ENCODE results near the gene DPP10.

Gene DPP10

GRCh38 chr2:115314119-115314518 is 871.7 kb downstream of the DPP10 start:
- no peak for DNase-seq (ENCODE audit: low read depth, low spot score)
- no peaks in the 10 kb centered on the region for H3K36me3 ChIP-seq (ENCODE audit: insufficient read depth, insufficient read length, low read length)
- no peaks in the 10 kb centered on the region for H3K27me3 ChIP-seq (ENCODE audit: insufficient read depth, insufficient read length)
- TF ChIP-seq SUZ12 (IDR thresholded peaks at IDR 0.05; ENCODE audit: extremely low read depth, insufficient read depth, insufficient read length) = no peak
- TF ChIP-seq YY1 (IDR thresholded peaks at IDR 0.05; ENCODE audit: insufficient read depth, insufficient read length) = no peak
- TF ChIP-seq ZNF274 (IDR thresholded peaks at IDR 0.05; ENCODE audit: low read depth, low read length) = no peak
- no peak overlapping the region for H3K9ac ChIP-seq (ENCODE audit: insufficient read length, low read depth)
- H3K9me3 ChIP-seq (ENCODE audit: insufficient read depth, low read length) = no peaks in the 10 kb centered on the region
- no peaks in the 10 kb centered on the region for H3K4me1 ChIP-seq (ENCODE audit: insufficient read depth, insufficient read length)
- no peak overlapping the region for H3K4me3 ChIP-seq (ENCODE audit: insufficient read length, low read depth)

DNA sequence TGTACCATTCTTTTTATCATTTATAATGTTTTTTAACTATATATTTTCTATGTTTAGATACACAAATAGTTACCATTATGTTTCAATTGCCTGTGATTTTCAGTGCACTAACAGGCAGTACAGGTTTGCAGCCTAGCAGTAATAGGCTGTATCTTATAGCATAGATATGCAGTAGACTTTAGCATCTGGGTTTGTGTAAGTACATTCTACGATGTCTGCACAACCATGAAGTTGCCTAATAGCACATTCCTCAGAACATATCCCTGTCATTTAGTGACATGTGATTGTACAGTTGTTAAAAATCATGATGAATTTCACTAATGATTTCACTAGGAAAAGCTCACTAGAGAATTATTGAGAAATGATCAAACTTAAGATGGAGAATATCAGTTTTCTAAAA is 884.6 kb downstream of the DPP10 start:
- no peak overlapping the region for H3K4me3 ChIP-seq (ENCODE audit: insufficient read length, low read depth)
- no peaks in the 10 kb centered on the region for H3K36me3 ChIP-seq (ENCODE audit: insufficient read depth, insufficient read length, low read length)
- TF ChIP-seq ZNF274 (IDR thresholded peaks at IDR 0.05; ENCODE audit: low read depth, low read length) = no peak
- no peak for TF ChIP-seq SUZ12 (IDR thresholded peaks at IDR 0.05; ENCODE audit: extremely low read depth, insufficient read depth, insufficient read length)
- no peak for TF ChIP-seq YY1 (IDR thresholded peaks at IDR 0.05; ENCODE audit: insufficient read depth, insufficient read length)
- DNase-seq (ENCODE audit: low read depth, low spot score) = no peak
- no peak overlapping the region for H3K9ac ChIP-seq (ENCODE audit: insufficient read length, low read depth)
- H3K4me1 ChIP-seq (ENCODE audit: insufficient read depth, insufficient read length) = no peaks in the 10 kb centered on the region
- H3K27me3 ChIP-seq (ENCODE audit: insufficient read depth, insufficient read length) = no peaks in the 10 kb centered on the region
- no peaks in the 10 kb centered on the region for H3K9me3 ChIP-seq (ENCODE audit: insufficient read depth, low read length)

DNA sequence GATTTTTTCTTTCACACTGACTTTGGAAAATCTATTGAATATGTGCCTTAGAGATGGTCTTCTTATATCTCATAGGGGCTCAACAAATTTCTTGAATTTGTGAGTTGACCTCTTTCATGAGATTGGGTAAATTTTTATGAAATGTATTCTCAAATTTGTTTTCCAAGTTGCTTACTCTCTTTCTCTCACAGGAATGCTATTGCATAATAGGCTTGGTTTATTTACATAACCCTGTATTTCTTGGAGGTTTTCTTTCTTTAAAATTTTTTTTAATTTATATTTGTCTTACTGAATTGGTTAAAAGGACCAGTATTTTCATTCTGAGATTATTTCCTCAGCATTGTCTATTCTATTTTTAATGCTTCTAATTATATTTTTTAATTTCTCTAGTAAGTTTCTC is 917.1 kb downstream of the DPP10 start:
- Histone ChIP-seq H3K4me3 (ENCODE audit: insufficient read length, low read depth) (no peak overlapping the region), H3K4me1 (ENCODE audit: insufficient read depth, insufficient read length) (peaks cover 4% of the 10 kb centered on the region), H3K9me3 (ENCODE audit: insufficient read depth, low read length) (peaks cover 30% of the 10 kb centered on the region), H3K27me3 (ENCODE audit: insufficient read depth, insufficient read length) (no peaks in the 10 kb centered on the region), H3K9ac (ENCODE audit: insufficient read length, low read depth) (no peak overlapping the region), H3K36me3 (ENCODE audit: insufficient read depth, insufficient read length, low read length) (no peaks in the 10 kb centered on the region)
- DNase-seq (ENCODE audit: low read depth, low spot score) = no peak
- no peak for TF ChIP-seq YY1 (IDR thresholded peaks at IDR 0.05; ENCODE audit: insufficient read depth, insufficient read length)
- no peak for TF ChIP-seq ZNF274 (IDR thresholded peaks at IDR 0.05; ENCODE audit: low read depth, low read length)
- TF ChIP-seq SUZ12 (IDR thresholded peaks at IDR 0.05; ENCODE audit: extremely low read depth, insufficient read depth, insufficient read length) = no peak

GRCh38 chr2:115364093-115364492 is 921.7 kb downstream of the DPP10 start:
- H3K27me3 ChIP-seq (ENCODE audit: insufficient read depth, insufficient read length) = no peaks in the 10 kb centered on the region
- TF ChIP-seq YY1 (IDR thresholded peaks at IDR 0.05; ENCODE audit: insufficient read depth, insufficient read length) = no peak
- H3K9me3 ChIP-seq (ENCODE audit: insufficient read depth, low read length) = peaks cover under 1% of the 10 kb centered on the region; the same call in 1 of the 2 replicates
- no peak overlapping the region for H3K4me3 ChIP-seq (ENCODE audit: insufficient read length, low read depth)
- H3K4me1 ChIP-seq (ENCODE audit: insufficient read depth, insufficient read length) = peaks cover 4% of the 10 kb centered on the region
- no peak overlapping the region for H3K9ac ChIP-seq (ENCODE audit: insufficient read length, low read depth)
- H3K36me3 ChIP-seq (ENCODE audit: insufficient read depth, insufficient read length, low read length) = no peaks in the 10 kb centered on the region
- peak; percentile 74 for DNase-seq (ENCODE audit: low read depth, low spot score)

DNA sequence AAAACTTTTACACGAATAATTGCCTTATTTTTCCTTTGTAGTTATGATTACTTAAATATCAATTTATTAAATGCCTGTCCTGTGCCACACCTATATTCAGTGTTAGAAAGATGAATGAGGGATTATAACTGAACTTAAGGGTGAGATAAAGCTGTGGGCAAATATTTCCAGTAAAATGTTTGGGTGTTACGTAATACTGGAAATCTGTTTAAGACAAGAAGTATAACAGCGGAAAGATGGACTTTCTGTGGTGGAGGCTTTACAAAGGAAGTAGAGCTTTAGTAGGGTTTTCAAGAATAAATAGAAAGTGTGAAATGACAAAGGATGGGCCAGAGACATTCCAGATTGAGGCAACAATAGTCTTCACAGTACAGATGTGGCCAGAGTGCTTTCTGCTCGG is 927.0 kb downstream of the DPP10 start:
- Histone ChIP-seq H3K4me3 (ENCODE audit: insufficient read length, low read depth) (no peak overlapping the region), H3K9me3 (ENCODE audit: insufficient read depth, low read length) (peaks cover 23% of the 10 kb centered on the region), H3K9ac (ENCODE audit: insufficient read length, low read depth) (no peak overlapping the region), H3K27me3 (ENCODE audit: insufficient read depth, insufficient read length) (no peaks in the 10 kb centered on the region), H3K4me1 (ENCODE audit: insufficient read depth, insufficient read length) (no peaks in the 10 kb centered on the region), H3K36me3 (ENCODE audit: insufficient read depth, insufficient read length, low read length) (no peaks in the 10 kb centered on the region)
- no peak for DNase-seq (ENCODE audit: low read depth, low spot score)
- no peak for TF ChIP-seq YY1 (IDR thresholded peaks at IDR 0.05; ENCODE audit: insufficient read depth, insufficient read length)
- TF ChIP-seq SUZ12 (IDR thresholded peaks at IDR 0.05; ENCODE audit: extremely low read depth, insufficient read depth, insufficient read length) = no peak
- TF ChIP-seq ZNF274 (IDR thresholded peaks at IDR 0.05; ENCODE audit: low read depth, low read length) = no peak

DNA sequence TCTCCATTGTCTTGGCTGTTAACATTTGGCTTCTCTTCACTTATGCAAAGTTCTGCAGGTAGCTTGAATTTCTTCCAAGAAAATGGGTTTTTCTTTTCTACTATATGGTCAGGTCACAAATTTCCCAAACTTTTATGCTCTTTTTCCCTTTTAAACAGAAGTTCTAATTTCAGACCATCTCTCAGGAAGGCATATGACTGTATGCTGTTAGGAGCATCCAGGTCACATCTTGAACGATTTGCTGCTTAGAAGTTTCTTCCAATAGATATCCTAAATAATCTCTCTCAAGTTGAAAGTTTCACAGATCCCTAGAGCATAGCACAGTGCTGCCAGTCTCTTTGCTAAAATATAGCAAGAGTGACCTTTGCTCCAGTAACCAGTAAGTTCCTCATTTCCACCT is 932.5 kb downstream of the DPP10 start:
- Histone ChIP-seq H3K4me3 (ENCODE audit: insufficient read length, low read depth) (no peak overlapping the region), H3K4me1 (ENCODE audit: insufficient read depth, insufficient read length) (no peaks in the 10 kb centered on the region)

DNA sequence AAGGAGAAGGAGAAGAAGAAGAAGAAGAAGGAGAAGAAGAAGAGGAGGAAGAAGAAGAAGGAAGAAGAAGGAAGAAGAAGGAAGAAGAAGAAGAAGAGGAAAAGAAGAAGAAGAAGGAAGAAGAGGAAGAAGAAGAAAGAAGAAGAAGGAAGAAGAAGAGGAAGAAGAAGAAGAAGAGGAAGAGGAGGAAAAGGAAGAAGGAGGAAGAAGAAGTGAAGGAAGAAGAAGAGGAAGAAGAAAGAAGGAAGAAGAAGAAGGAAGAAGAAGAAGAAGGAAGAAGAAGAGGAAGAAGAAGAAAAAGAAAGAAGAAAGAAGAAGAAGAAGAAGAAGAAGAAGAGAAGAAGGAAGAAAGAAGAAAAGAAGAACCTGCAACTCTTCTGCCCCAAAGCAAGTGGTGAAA is 942.0 kb downstream of the DPP10 start:
- DNase-seq (ENCODE audit: low read depth, low spot score) = no peak
- peaks cover 11% of the 10 kb centered on the region; the same call in 1 of the 2 replicates for H3K9me3 ChIP-seq (ENCODE audit: insufficient read depth, low read length)
- H3K27me3 ChIP-seq (ENCODE audit: insufficient read depth, insufficient read length) = no peaks in the 10 kb centered on the region
- H3K4me1 ChIP-seq (ENCODE audit: insufficient read depth, insufficient read length) = no peaks in the 10 kb centered on the region
- H3K9ac ChIP-seq (ENCODE audit: insufficient read length, low read depth) = no peak overlapping the region
- H3K36me3 ChIP-seq (ENCODE audit: insufficient read depth, insufficient read length, low read length) = no peaks in the 10 kb centered on the region
- no peak overlapping the region for H3K4me3 ChIP-seq (ENCODE audit: insufficient read length, low read depth)
- no peak for TF ChIP-seq YY1 (IDR thresholded peaks at IDR 0.05; ENCODE audit: insufficient read depth, insufficient read length)
- TF ChIP-seq ZNF274 (IDR thresholded peaks at IDR 0.05; ENCODE audit: low read depth, low read length) = no peak
- no peak for TF ChIP-seq SUZ12 (IDR thresholded peaks at IDR 0.05; ENCODE audit: extremely low read depth, insufficient read depth, insufficient read length)

More for the DNA sequence above, 932.5 kb downstream of the DPP10 start:
- no peak for TF ChIP-seq SUZ12 (IDR thresholded peaks at IDR 0.05; ENCODE audit: extremely low read depth, insufficient read depth, insufficient read length)
- no peak for TF ChIP-seq YY1 (IDR thresholded peaks at IDR 0.05; ENCODE audit: insufficient read depth, insufficient read length)
- no peak for TF ChIP-seq ZNF274 (IDR thresholded peaks at IDR 0.05; ENCODE audit: low read depth, low read length)
- peaks cover 42% of the 10 kb centered on the region for H3K9me3 ChIP-seq (ENCODE audit: insufficient read depth, low read length)
- no peak for DNase-seq (ENCODE audit: low read depth, low spot score)
- H3K36me3 ChIP-seq (ENCODE audit: insufficient read depth, insufficient read length, low read length) = no peaks in the 10 kb centered on the region
- no peak overlapping the region for H3K9ac ChIP-seq (ENCODE audit: insufficient read length, low read depth)
- H3K27me3 ChIP-seq (ENCODE audit: insufficient read depth, insufficient read length) = no peaks in the 10 kb centered on the region

- no peaks in the 10 kb centered on the region for H3K27me3 ChIP-seq (ENCODE audit: insufficient read depth, insufficient read length)
- peaks cover 11% of the 10 kb centered on the region; the same call in 1 of the 2 replicates for H3K9me3 ChIP-seq (ENCODE audit: insufficient read depth, low read length)
- no peak for TF ChIP-seq SUZ12 (IDR thresholded peaks at IDR 0.05; ENCODE audit: extremely low read depth, insufficient read depth, insufficient read length)
- no peak for TF ChIP-seq ZNF274 (IDR thresholded peaks at IDR 0.05; ENCODE audit: low read depth, low read length)
- no peak for TF ChIP-seq YY1 (IDR thresholded peaks at IDR 0.05; ENCODE audit: insufficient read depth, insufficient read length)
- no peaks in the 10 kb centered on the region for H3K36me3 ChIP-seq (ENCODE audit: insufficient read depth, insufficient read length, low read length)
- H3K4me1 ChIP-seq (ENCODE audit: insufficient read depth, insufficient read length) = no peaks in the 10 kb centered on the region
- H3K4me3 ChIP-seq (ENCODE audit: insufficient read length, low read depth) = no peak overlapping the region
- H3K9ac ChIP-seq (ENCODE audit: insufficient read length, low read depth) = no peak overlapping the region
- no peak for DNase-seq (ENCODE audit: low read depth, low spot score)
Measured at GRCh38 chr2:115386465-115386864, 944.0 kb downstream of the DPP10 start.

Measured in NT2/D1 (cell line).